Dendritic cell treated with granulocyte-macrophage colony-stimulating factor and Interleukin-4, amounts not matched to agents 40 ng/mL and 50 ng/mL, for 4 days (primary cell): ENCODE results near the gene SPECC1L.

Source experiments
- H3K27ac Mint-ChIP-seq: one replicate; pipeline ENCODE4 v1.8.0; 2022; ENCODE audit warnings: mild to moderate bottlenecking, mixed read lengths
- H3K27me3 Mint-ChIP-seq: one replicate; pipeline ENCODE4 v1.8.0; 2022; ENCODE audit warnings: mild to moderate bottlenecking, mixed read lengths
- H3K36me3 Mint-ChIP-seq: one replicate; pipeline ENCODE4 v1.8.0; 2022; ENCODE audit warnings: low read depth, mixed read lengths
- H3K4me1 Mint-ChIP-seq: one replicate; pipeline ENCODE4 v1.8.0; 2022; ENCODE audit warnings: low read depth, mixed read lengths
- H3K4me3 Mint-ChIP-seq: one replicate; pipeline ENCODE4 v1.8.0; 2022; ENCODE audit warnings: mild to moderate bottlenecking, moderate library complexity, mixed read lengths
- H3K9me3 Mint-ChIP-seq: one replicate; pipeline ENCODE4 v1.8.0; 2022; ENCODE audit warnings: mixed read lengths
- intact Hi-C: fragments of 100-400 bp; cut with micrococcal nuclease; formaldehyde crosslinking; loops from one replicate; pipeline ENCODE4 v1.15.0; 2022

SPECC1L gene

GRCh38 chr22:24441406-24442351 lies 171.0 kb downstream of the SPECC1L start:
- Mint-ChIP-seq H3K36me3 (no peaks in the 10 kb centered on the region), H3K4me3 (no peak overlapping the region), H3K4me1 (peaks cover 71% of the 10 kb centered on the region), H3K9me3 (no peaks in the 10 kb centered on the region), H3K27ac (no peak overlapping the region), H3K27me3 (no peaks in the 10 kb centered on the region)
- intact Hi-C loops, result no loop called here

GRCh38 chr22:24442352-24442744 lies 171.7 kb downstream of the SPECC1L start:
- Mint-ChIP-seq H3K36me3 (no peaks in the 10 kb centered on the region), H3K27ac (no peak overlapping the region), H3K27me3 (no peaks in the 10 kb centered on the region), H3K9me3 (no peaks in the 10 kb centered on the region), H3K4me1 (peaks cover 64% of the 10 kb centered on the region), H3K4me3 (no peak overlapping the region)
- intact Hi-C loops, result no loop called here

GRCh38 chr22:24443668-24444067 lies 173.0 kb downstream of the SPECC1L start:
- Mint-ChIP-seq H3K4me1 (peaks cover 59% of the 10 kb centered on the region), H3K27ac (no peak overlapping the region), H3K9me3 (no peaks in the 10 kb centered on the region), H3K36me3 (no peaks in the 10 kb centered on the region), H3K4me3 (no peak overlapping the region), H3K27me3 (no peaks in the 10 kb centered on the region)
- intact Hi-C loops, result no loop called here

- intact Hi-C loops, result no loop called here
- Mint-ChIP-seq H3K36me3 (no peaks in the 10 kb centered on the region), H3K4me1 (peaks cover 63% of the 10 kb centered on the region), H3K9me3 (no peaks in the 10 kb centered on the region), H3K27ac (no peak overlapping the region), H3K27me3 (no peaks in the 10 kb centered on the region), H3K4me3 (no peak overlapping the region)
Measured at GRCh38 chr22:24444251-24444650, 173.6 kb downstream of the SPECC1L start.

GRCh38 chr22:24444729-24445466 lies 174.3 kb downstream of the SPECC1L start:
- H3K9me3 Mint-ChIP-seq, result no peaks in the 10 kb centered on the region
- H3K4me3 Mint-ChIP-seq, result no peak overlapping the region
- intact Hi-C loops, result no loop called here
- H3K27ac Mint-ChIP-seq, result no peak overlapping the region
- H3K4me1 Mint-ChIP-seq, result peaks cover 63% of the 10 kb centered on the region
- H3K27me3 Mint-ChIP-seq, result no peaks in the 10 kb centered on the region
- H3K36me3 Mint-ChIP-seq, result no peaks in the 10 kb centered on the region

GRCh38 chr22:24445481-24446259 lies 175.0 kb downstream of the SPECC1L start:
- Mint-ChIP-seq H3K27ac (no peak overlapping the region), H3K9me3 (no peaks in the 10 kb centered on the region), H3K36me3 (no peaks in the 10 kb centered on the region), H3K27me3 (no peaks in the 10 kb centered on the region), H3K4me3 (no peak overlapping the region), H3K4me1 (peaks cover 63% of the 10 kb centered on the region)
- intact Hi-C loops, result no loop called here

GRCh38 chr22:24446260-24446611 lies 175.6 kb downstream of the SPECC1L start:
- intact Hi-C loops, result no loop called here
- Mint-ChIP-seq H3K4me1 (peaks cover 59% of the 10 kb centered on the region), H3K4me3 (no peak overlapping the region), H3K36me3 (no peaks in the 10 kb centered on the region), H3K27me3 (no peaks in the 10 kb centered on the region), H3K9me3 (no peaks in the 10 kb centered on the region), H3K27ac (no peak overlapping the region)

- Mint-ChIP-seq H3K27me3 (no peaks in the 10 kb centered on the region), H3K4me1 (peaks cover 31% of the 10 kb centered on the region), H3K27ac (no peak overlapping the region), H3K36me3 (no peaks in the 10 kb centered on the region), H3K9me3 (no peaks in the 10 kb centered on the region), H3K4me3 (no peak overlapping the region)
- intact Hi-C loops, result no loop called here
Measured at GRCh38 chr22:24450610-24451009, 180.0 kb downstream of the SPECC1L start.

GRCh38 chr22:24451162-24451561 lies 180.5 kb downstream of the SPECC1L start:
- Mint-ChIP-seq H3K4me3 (no peak overlapping the region), H3K9me3 (no peaks in the 10 kb centered on the region), H3K4me1 (peaks cover 36% of the 10 kb centered on the region), H3K27me3 (no peaks in the 10 kb centered on the region), H3K36me3 (no peaks in the 10 kb centered on the region), H3K27ac (no peak overlapping the region)
- intact Hi-C loops, result no loop called here

- peaks cover 36% of the 10 kb centered on the region for H3K4me1 Mint-ChIP-seq
- intact Hi-C loops, result no loop called here
- peaks cover 2% of the 10 kb centered on the region for H3K27me3 Mint-ChIP-seq
- H3K36me3 Mint-ChIP-seq, result no peaks in the 10 kb centered on the region
- no peak overlapping the region for H3K4me3 Mint-ChIP-seq
- H3K9me3 Mint-ChIP-seq, result no peaks in the 10 kb centered on the region
- no peak overlapping the region for H3K27ac Mint-ChIP-seq
Measured at GRCh38 chr22:24453853-24454252, 183.2 kb downstream of the SPECC1L start.

GRCh38 chr22:24455039-24455438 lies 184.4 kb downstream of the SPECC1L start:
- H3K27ac Mint-ChIP-seq, result no peak overlapping the region
- H3K27me3 Mint-ChIP-seq, result peaks cover 2% of the 10 kb centered on the region
- intact Hi-C loops, result no loop called here
- H3K4me1 Mint-ChIP-seq, result peaks cover 35% of the 10 kb centered on the region
- no peaks in the 10 kb centered on the region for H3K36me3 Mint-ChIP-seq
- H3K4me3 Mint-ChIP-seq, result no peak overlapping the region
- no peaks in the 10 kb centered on the region for H3K9me3 Mint-ChIP-seq

- Mint-ChIP-seq H3K27me3 (peaks cover 2% of the 10 kb centered on the region), H3K27ac (no peak overlapping the region), H3K4me1 (peaks cover 35% of the 10 kb centered on the region), H3K4me3 (no peak overlapping the region), H3K36me3 (no peaks in the 10 kb centered on the region), H3K9me3 (no peaks in the 10 kb centered on the region)
- intact Hi-C loops, result no loop called here
Measured at GRCh38 chr22:24455751-24456426, 185.3 kb downstream of the SPECC1L start.

- no peaks in the 10 kb centered on the region for H3K36me3 Mint-ChIP-seq
- H3K9me3 Mint-ChIP-seq, result no peaks in the 10 kb centered on the region
- no peak overlapping the region for H3K27ac Mint-ChIP-seq
- no peak overlapping the region for H3K4me3 Mint-ChIP-seq
- peaks cover 55% of the 10 kb centered on the region for H3K4me1 Mint-ChIP-seq
- intact Hi-C loops, result no loop called here
- H3K27me3 Mint-ChIP-seq, result peaks cover 2% of the 10 kb centered on the region
Measured at GRCh38 chr22:24457894-24458420, 187.3 kb downstream of the SPECC1L start.
